Parathyroid adenoma (tissue), 2 donors: ENCODE data around the gene XCL2.

Experiments
- H2AFZ ChIP-seq: fragments of 300-600 bp; sonication (generic); one replicate; pipeline ENCODE4 v1.7.0; 2017; ENCODE audit warnings: antibody characterized with exemption, mild to moderate bottlenecking
- H3K27ac ChIP-seq: fragments of 300-600 bp; sonication (generic); one replicate; pipeline ENCODE4 v1.7.0; 2017
- H3K27me3 ChIP-seq: fragments of 300-600 bp; sonication (generic); one replicate; pipeline ENCODE4 v1.7.0; 2017; ENCODE audit warnings: low read length; ENCODE audit not compliant: control insufficient read depth, insufficient read depth
- H3K36me3 ChIP-seq: fragments of 300-600 bp; sonication (generic); one replicate; pipeline ENCODE4 v1.7.0; 2017; ENCODE audit warnings: low read length; ENCODE audit not compliant: control insufficient read depth, insufficient read depth
- H3K4me1 ChIP-seq: fragments of 300-600 bp; sonication (generic); one replicate; pipeline ENCODE4 v1.7.0; 2017; ENCODE audit warnings: control low read depth
- H3K4me2 ChIP-seq: fragments of 300-600 bp; sonication (generic); one replicate; pipeline ENCODE4 v1.7.0; 2017; ENCODE audit warnings: low read length
- H3K4me3 ChIP-seq: fragments of 300-600 bp; sonication (generic); one replicate; pipeline ENCODE4 v1.7.0; 2017; ENCODE audit warnings: low read depth, low read length
- H3K79me2 ChIP-seq: fragments of 300-600 bp; sonication (generic); one replicate; pipeline ENCODE4 v1.7.0; 2017; ENCODE audit warnings: control low read depth
- H3K9ac ChIP-seq: fragments of 300-600 bp; sonication (generic); one replicate; pipeline ENCODE4 v1.7.0; 2017; ENCODE audit warnings: mild to moderate bottlenecking
- H3K9me3 ChIP-seq: fragments of 300-600 bp; sonication (generic); one replicate; pipeline ENCODE4 v1.7.0; 2017; ENCODE audit warnings: low read length; ENCODE audit not compliant: control insufficient read depth
- TF ChIP-seq, protein P1 (sequence below): fragments of 300-600 bp; sonication (generic); IDR thresholded peaks from one replicate; pipeline ENCODE4 v1.7.0; 2017; ENCODE audit warnings: antibody characterized with exemption, mild to moderate bottlenecking
- donor health status: primary hyperparathyroidism.

XCL2 gene

DNA sequence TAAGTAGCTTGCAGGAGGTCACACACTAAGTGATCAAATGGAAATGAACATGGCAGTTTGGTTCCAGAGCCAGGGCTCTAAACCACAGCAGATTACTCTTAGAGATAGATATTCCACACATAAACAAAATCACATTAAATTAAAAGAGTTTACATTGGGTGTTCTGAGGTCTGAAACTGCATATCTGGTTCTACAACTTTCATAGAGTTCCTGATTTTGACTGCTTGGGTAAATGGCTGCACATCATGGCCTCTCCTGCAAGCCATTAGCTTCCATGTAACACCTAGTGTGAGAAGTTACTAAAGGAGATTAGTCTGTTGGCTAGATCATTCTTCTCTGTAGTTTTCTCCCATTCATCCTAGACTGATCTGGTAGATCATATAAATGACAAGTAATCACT is 12.8 kb upstream of the XCL2 start:
- H3K79me2 ChIP-seq: no peaks in the 10 kb centered on the region
- H3K9ac ChIP-seq: no peak overlapping the region
- no peaks in the 10 kb centered on the region for H3K36me3 ChIP-seq
- no peaks in the 10 kb centered on the region for H3K4me1 ChIP-seq
- no peak overlapping the region for H3K4me3 ChIP-seq
- TF ChIP-seq, protein P1, sequence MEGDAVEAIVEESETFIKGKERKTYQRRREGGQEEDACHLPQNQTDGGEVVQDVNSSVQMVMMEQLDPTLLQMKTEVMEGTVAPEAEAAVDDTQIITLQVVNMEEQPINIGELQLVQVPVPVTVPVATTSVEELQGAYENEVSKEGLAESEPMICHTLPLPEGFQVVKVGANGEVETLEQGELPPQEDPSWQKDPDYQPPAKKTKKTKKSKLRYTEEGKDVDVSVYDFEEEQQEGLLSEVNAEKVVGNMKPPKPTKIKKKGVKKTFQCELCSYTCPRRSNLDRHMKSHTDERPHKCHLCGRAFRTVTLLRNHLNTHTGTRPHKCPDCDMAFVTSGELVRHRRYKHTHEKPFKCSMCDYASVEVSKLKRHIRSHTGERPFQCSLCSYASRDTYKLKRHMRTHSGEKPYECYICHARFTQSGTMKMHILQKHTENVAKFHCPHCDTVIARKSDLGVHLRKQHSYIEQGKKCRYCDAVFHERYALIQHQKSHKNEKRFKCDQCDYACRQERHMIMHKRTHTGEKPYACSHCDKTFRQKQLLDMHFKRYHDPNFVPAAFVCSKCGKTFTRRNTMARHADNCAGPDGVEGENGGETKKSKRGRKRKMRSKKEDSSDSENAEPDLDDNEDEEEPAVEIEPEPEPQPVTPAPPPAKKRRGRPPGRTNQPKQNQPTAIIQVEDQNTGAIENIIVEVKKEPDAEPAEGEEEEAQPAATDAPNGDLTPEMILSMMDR: no peak
- H3K9me3 ChIP-seq: no peaks in the 10 kb centered on the region
- no peak overlapping the region for H3K4me2 ChIP-seq
- no peaks in the 10 kb centered on the region for H3K27me3 ChIP-seq
- H3K27ac ChIP-seq: no peak overlapping the region
- H2AFZ ChIP-seq: no peak overlapping the region

DNA sequence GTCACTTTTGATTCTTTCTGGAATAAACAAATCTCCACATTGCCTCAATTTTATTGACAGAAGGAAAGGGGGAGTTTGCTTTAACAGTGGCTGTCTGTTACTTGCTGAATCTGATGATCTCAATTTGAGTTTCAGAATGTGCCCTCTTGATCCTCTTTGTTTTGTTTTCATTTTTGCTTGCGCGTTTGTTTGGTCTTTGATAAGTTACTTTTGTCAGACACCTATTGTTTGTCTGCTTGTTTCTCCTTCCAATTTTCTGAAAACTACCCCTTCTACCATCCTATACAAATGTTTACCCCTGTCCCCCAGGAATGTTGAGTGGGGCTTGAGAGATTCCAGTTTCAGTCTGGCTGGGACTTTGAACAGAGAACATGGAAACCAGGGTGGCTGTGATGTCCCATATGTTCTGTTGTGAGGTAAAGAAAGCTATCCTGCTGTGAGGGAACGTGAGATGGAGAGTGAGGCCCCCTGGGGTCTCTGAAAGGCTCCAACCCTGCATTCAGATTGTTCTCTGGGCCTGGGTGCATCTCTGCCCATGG is 11.8 kb upstream of the XCL2 start:
- Histone ChIP-seq H3K79me2 (no peaks in the 10 kb centered on the region), H3K4me1 (no peaks in the 10 kb centered on the region), H3K27me3 (no peaks in the 10 kb centered on the region), H3K9ac (no peak overlapping the region), H2AFZ (no peak overlapping the region), H3K4me2 (no peak overlapping the region), H3K36me3 (no peaks in the 10 kb centered on the region), H3K27ac (no peak overlapping the region), H3K9me3 (no peaks in the 10 kb centered on the region), H3K4me3 (no peak overlapping the region)
- TF ChIP-seq, protein P1: no peak

DNA sequence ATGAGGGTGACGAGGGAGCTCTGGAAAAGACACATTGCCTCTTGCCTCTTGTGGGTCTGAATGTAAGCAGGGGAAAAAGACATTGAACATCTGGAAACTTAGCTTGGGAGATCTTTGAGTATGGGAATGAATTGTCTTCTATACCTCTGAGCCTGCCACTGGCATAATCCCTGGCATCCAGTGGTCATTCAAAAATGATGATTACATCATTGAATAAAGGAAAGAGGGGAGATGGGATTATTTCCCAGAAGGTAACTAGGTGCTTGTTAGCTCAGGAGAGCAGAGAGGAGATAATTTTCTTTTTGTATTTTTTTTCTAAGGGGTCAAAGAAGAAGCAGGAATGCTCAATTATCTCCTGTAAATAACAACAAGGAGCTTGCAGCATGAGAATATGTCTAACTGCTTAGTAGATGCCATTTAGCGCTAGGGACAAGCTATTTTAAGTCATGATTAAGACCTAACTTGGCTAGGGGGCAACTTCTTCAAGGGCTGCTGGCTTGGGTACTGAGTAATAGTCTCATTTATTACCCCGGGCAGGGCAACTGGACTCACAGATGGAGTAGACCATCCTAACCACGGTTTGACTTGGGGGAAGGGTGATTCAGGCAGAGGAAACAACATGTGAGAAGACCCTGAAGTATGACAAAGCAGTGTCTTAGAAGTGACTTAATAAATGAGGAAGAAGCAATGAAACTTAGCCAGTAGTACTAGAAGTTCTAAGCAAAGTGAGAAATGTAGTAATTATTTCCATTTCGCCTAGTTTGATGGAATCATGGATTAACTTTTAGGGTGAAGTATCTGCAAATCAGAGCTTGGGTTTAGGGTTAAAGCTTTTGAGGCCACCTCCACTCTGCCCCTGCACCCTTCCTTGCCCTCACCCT is 11.0 kb upstream of the XCL2 start:
- H3K27me3 ChIP-seq: no peaks in the 10 kb centered on the region
- H3K79me2 ChIP-seq: no peaks in the 10 kb centered on the region
- TF ChIP-seq, protein P1: no peak
- H3K27ac ChIP-seq: no peak overlapping the region
- no peak overlapping the region for H3K4me3 ChIP-seq
- H2AFZ ChIP-seq: no peak overlapping the region
- no peaks in the 10 kb centered on the region for H3K4me1 ChIP-seq
- no peak overlapping the region for H3K4me2 ChIP-seq
- no peak overlapping the region for H3K9ac ChIP-seq
- H3K9me3 ChIP-seq: no peaks in the 10 kb centered on the region
- no peaks in the 10 kb centered on the region for H3K36me3 ChIP-seq

DNA sequence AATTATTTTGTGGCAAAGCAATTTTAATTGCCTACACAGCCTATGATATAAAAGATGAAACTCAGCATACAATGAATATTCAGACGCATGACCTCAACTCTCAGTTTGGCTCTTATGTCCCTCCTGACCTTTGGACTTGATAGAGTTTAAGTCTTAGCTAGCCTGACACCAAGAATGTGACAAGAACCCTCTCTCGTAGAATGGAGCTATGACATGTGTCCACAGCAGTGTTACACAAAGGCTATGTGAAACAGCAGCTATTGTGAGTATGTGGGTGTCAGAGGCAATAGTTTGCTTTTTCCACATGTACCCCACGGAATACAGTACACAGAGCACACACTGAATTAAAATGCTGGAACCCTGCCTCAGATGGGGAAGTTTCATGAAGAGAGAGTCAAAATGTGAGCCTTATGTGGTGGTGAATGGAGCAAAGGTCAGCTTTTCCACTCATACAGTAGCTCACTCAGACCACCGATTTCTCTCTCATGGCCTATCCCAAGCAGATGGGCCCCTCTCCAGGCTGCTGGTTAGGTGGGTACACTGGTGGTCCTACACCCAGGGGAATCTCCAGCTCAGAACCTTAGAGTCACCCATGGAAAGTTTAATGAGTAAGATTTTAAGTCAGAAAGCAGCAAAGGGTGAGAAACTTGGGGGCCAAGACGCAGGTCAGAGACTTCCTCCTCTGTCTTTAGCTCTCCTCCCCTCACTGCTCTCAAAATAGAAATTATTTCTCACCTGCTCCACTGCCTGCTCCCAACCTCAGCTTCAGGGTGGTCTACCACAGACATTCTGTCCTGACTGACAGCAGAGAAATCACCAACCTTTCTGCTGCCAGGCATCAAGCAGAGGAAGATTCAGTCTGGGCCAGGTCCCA is 10.1 kb upstream of the XCL2 start:
- Histone ChIP-seq H3K4me1 (no peaks in the 10 kb centered on the region), H3K9me3 (no peaks in the 10 kb centered on the region), H3K4me3 (no peak overlapping the region), H3K4me2 (no peak overlapping the region), H3K79me2 (no peaks in the 10 kb centered on the region), H3K9ac (no peak overlapping the region), H3K36me3 (no peaks in the 10 kb centered on the region), H2AFZ (no peak overlapping the region), H3K27ac (no peak overlapping the region), H3K27me3 (no peaks in the 10 kb centered on the region)
- TF ChIP-seq, protein P1: no peak
